Stimulated activated CD8-positive, alpha-beta memory T cell treated with anti-CD3 and anti-CD28 coated beads, Interleukin-7, amount 100 ng/mL, for 4 hours (primary cell): ENCODE measurements around the gene CCDC88C.
"Not testable (repeated sequence)": the region's sequence is repeated elsewhere in the genome, so short reads cannot be mapped to it uniquely, and the experiment has no call there.

Experiments
- DNase-seq, 2 donors: peaks; one replicate each; pipeline ENCODE4 v3.0.0-alpha.2; 2020; ENCODE audit warnings: low read depth in 2 of 2

The CCDC88C gene

GRCh38 chr14:91267965-91268437 is 149.6 kb downstream of the CCDC88C start:
- no peak for DNase-seq

GRCh38 chr14:91266276-91266675 is 151.3 kb downstream of the CCDC88C start:
- not testable (repeated sequence) for DNase-seq

- no peak for DNase-seq
Measured at GRCh38 chr14:91265404-91265803, 152.2 kb downstream of the CCDC88C start.

- DNase-seq = no peak
Measured at GRCh38 chr14:91264151-91265150, 153.2 kb downstream of the CCDC88C start.

GRCh38 chr14:91263329-91263728 is 154.3 kb downstream of the CCDC88C start:
- DNase-seq = no peak

GRCh38 chr14:91261986-91262549 is 155.6 kb downstream of the CCDC88C start:
- DNase-seq = no peak

GRCh38 chr14:91261115-91261514 is 156.5 kb downstream of the CCDC88C start:
- peak in 1 of 2 donors; percentile 42 for DNase-seq

- DNase-seq = no peak
Measured at GRCh38 chr14:91258876-91259275, 158.7 kb downstream of the CCDC88C start.

GRCh38 chr14:91258011-91258618 is 159.5 kb downstream of the CCDC88C start:
- no peak for DNase-seq

- no peak for DNase-seq
Measured at GRCh38 chr14:91257328-91258010, 160.2 kb downstream of the CCDC88C start.

GRCh38 chr14:91256661-91257060 is 161.0 kb downstream of the CCDC88C start:
- no peak for DNase-seq

GRCh38 chr14:91255026-91255695 is 162.5 kb downstream of the CCDC88C start:
- DNase-seq = no peak

GRCh38 chr14:91254461-91254860 is 163.2 kb downstream of the CCDC88C start:
- no peak for DNase-seq

GRCh38 chr14:91253795-91254323 is 163.8 kb downstream of the CCDC88C start:
- no peak for DNase-seq

GRCh38 chr14:91252871-91253794 is 164.5 kb downstream of the CCDC88C start:
- peak in 1 of 2 donors; percentile 63 for DNase-seq

GRCh38 chr14:91250912-91251311 is 166.7 kb downstream of the CCDC88C start:
- DNase-seq = no peak

- DNase-seq = peak in 1 of 2 donors; percentile 49
Measured at GRCh38 chr14:91249841-91250616, 167.6 kb downstream of the CCDC88C start.

- DNase-seq = peak; percentile 57 to 67
Measured at GRCh38 chr14:91246051-91246852, 171.4 kb downstream of the CCDC88C start.
